Panc1 (cell line): ENCODE results near the gene OR2W3. TPM values are rescaled to one million over a fixed set of nuclear protein-coding genes. Genes with fewer than 3 reads are reported as not detected.
"Not testable (repeated sequence)": the region's sequence is repeated elsewhere in the genome, so short reads cannot be mapped to it uniquely, and the experiment has no call there.

Experiments used
- ATAC-seq: fragments of 200-7000 bp; cut with Tn5 transposase; 2 replicates; pipeline ENCODE4 v1.9.1; 2020; ENCODE audit warnings: mild to moderate bottlenecking, moderate library complexity
- BruUV-seq: library from RNA; stranded (reverse); fragments of 400-500 nt; replicated peaks from 2 replicates; lab custom pipeline; 2021; lab: Mats Ljungman, UMichigan
- CTCF ChIA-PET: fragments of 300-600 bp; sonication (Branson Sonifier 250); formaldehyde crosslinking; loops from one replicate; lab custom pipeline; 2022; ENCODE audit warnings: antibody characterized with exemption; lab: Charles Lee
- POLR2A ChIA-PET: fragments of 300-600 bp; sonication (Branson Sonifier 250); formaldehyde crosslinking; loops from one replicate; lab custom pipeline; 2022; ENCODE audit warnings: antibody characterized with exemption; lab: Charles Lee
- DNase-seq: peaks from one replicate; pipeline ENCODE4 v3.0.0-alpha.2; 2010; ENCODE audit warnings: low read depth, low spot score
- H3K27ac ChIP-seq: 2 replicates; pipeline ENCODE4 v1.5.1; 2011; ENCODE audit warnings: mild to moderate bottlenecking, low read length, inconsistent platforms
- H3K27me3 ChIP-seq: fragments of 200-500 bp; sonication (Bioruptor generic); 2 replicates; pipeline ENCODE4 v1.6.0; 2014; ENCODE audit warnings: low read length, inconsistent platforms; ENCODE audit not compliant: control insufficient read depth, insufficient read depth
- H3K36me3 ChIP-seq: fragments of 200-500 bp; sonication (Bioruptor generic); 2 replicates; pipeline ENCODE4 v1.5.1; 2014; ENCODE audit warnings: inconsistent platforms, mild to moderate bottlenecking, low read length, moderate library complexity; ENCODE audit not compliant: control insufficient read depth, insufficient read depth
- H3K4me1 ChIP-seq: 2 replicates; pipeline ENCODE4 v1.5.1; 2011; ENCODE audit warnings: inconsistent platforms, mild to moderate bottlenecking, low read length, moderate library complexity; ENCODE audit not compliant: control insufficient read depth, insufficient read depth
- H3K4me3 ChIP-seq, 2 experiments: 2 replicates each; pipeline ENCODE4 v1.5.1; 2011 to 2012; ENCODE audit warnings: low read depth in 2 of 2, low read length in 2 of 2, mild to moderate bottlenecking in 2 of 2, inconsistent platforms in 1 of 2, moderate library complexity in 1 of 2
- H3K9me3 ChIP-seq: fragments of 200-500 bp; sonication (Bioruptor generic); 2 replicates; pipeline ENCODE4 v1.5.1; 2014; ENCODE audit warnings: low read depth, mild to moderate bottlenecking, inconsistent platforms, low read length, moderate library complexity; ENCODE audit not compliant: control insufficient read depth, insufficient read depth
- CTCF ChIP-seq: fragments of 450-650 bp; IDR thresholded peaks from 2 replicates; pipeline ENCODE4 v1.5.1; 2017; ENCODE audit warnings: mild to moderate bottlenecking
- POLR2AphosphoS5 ChIP-seq: IDR thresholded peaks from 2 replicates; pipeline ENCODE4 v1.6.1; 2012; ENCODE audit warnings: mild to moderate bottlenecking, low read depth, low read length, moderate library complexity
- SIN3A ChIP-seq: IDR thresholded peaks from 2 replicates; pipeline ENCODE4 v1.6.1; 2012; ENCODE audit warnings: low read depth, mild to moderate bottlenecking, low read length, moderate library complexity, borderline replicate concordance; ENCODE audit not compliant: insufficient read depth
- TCF7L2 ChIP-seq: IDR thresholded peaks from 2 replicates; pipeline ENCODE4 v1.6.1; 2011; ENCODE audit warnings: mild to moderate bottlenecking, low read depth, low read length, inconsistent platforms
- in situ Hi-C: cut with HindIII; loops from 2 replicates; pipeline ENCODE4 v1.10.0; 2016; ENCODE audit warnings: low sequenced_read_pairs, low pct_unique_long_range_greater_than_20kb
- intact Hi-C: fragments of 100-400 bp; cut with micrococcal nuclease; formaldehyde crosslinking; loops from one replicate; pipeline ENCODE4 v1.10.0; 2022; ENCODE audit not compliant: unreplicated experiment
- total RNA-seq: library from RNA; stranded (reverse); gene quantifications from one replicate; pipeline ENCODE4 v1.2.1, GENCODE V29; 2021; ENCODE audit not compliant: unreplicated experiment
- TF ChIP-seq, protein P1 (sequence below), 2 experiments: IDR thresholded peaks; 2 replicates each; pipeline ENCODE4 v1.6.1; 2011 to 2012; ENCODE audit warnings: low read depth in 2 of 2, control low read depth in 1 of 2, low read length in 1 of 2, mild to moderate bottlenecking in 1 of 2, moderate library complexity in 1 of 2; ENCODE audit not compliant: insufficient read depth in 1 of 2

OR2W3 gene
- total RNA-seq, 1 experiment from 2014 or later: not detected

DNA sequence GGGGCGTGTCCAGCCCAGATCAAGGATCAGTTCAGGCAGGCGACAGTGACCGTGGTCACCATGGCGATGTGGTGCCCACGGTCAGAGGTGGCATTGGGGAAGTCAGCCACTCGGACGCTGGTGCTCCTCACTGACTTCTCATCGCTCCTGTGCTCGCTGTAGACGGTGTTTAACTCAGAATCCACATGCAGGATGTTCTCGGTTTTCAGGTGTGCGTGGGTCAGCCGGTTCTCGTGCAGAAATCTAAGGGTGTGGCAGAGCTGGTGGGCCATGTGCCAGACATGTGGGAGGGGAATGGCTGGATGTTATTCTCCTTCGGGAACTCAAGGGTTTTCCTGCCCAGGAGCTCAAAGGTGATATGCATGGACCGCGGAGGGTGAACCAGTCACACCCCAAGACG is 41.0 kb downstream of the OR2W3 start:
- ATAC-seq (no peak), DNase-seq (no peak)
- H3K4me3 ChIP-seq: no peak overlapping the region
- BruUV-seq: no TSS peak
- H3K27me3 ChIP-seq: no peaks in the 10 kb centered on the region
- POLR2A ChIA-PET: no interaction called here
- H3K9me3 ChIP-seq: 0 out of 2 replicates have a peak, but pooled peaks cover 3% of the 10 kb centered on the region
- H3K27ac ChIP-seq: no peak overlapping the region
- in situ Hi-C loops: no loop called here
- no peaks in the 10 kb centered on the region for H3K4me1 ChIP-seq
- H3K36me3 ChIP-seq: no peaks in the 10 kb centered on the region
- no peak for TF ChIP-seq POLR2AphosphoS5
- TF ChIP-seq, protein P1, sequence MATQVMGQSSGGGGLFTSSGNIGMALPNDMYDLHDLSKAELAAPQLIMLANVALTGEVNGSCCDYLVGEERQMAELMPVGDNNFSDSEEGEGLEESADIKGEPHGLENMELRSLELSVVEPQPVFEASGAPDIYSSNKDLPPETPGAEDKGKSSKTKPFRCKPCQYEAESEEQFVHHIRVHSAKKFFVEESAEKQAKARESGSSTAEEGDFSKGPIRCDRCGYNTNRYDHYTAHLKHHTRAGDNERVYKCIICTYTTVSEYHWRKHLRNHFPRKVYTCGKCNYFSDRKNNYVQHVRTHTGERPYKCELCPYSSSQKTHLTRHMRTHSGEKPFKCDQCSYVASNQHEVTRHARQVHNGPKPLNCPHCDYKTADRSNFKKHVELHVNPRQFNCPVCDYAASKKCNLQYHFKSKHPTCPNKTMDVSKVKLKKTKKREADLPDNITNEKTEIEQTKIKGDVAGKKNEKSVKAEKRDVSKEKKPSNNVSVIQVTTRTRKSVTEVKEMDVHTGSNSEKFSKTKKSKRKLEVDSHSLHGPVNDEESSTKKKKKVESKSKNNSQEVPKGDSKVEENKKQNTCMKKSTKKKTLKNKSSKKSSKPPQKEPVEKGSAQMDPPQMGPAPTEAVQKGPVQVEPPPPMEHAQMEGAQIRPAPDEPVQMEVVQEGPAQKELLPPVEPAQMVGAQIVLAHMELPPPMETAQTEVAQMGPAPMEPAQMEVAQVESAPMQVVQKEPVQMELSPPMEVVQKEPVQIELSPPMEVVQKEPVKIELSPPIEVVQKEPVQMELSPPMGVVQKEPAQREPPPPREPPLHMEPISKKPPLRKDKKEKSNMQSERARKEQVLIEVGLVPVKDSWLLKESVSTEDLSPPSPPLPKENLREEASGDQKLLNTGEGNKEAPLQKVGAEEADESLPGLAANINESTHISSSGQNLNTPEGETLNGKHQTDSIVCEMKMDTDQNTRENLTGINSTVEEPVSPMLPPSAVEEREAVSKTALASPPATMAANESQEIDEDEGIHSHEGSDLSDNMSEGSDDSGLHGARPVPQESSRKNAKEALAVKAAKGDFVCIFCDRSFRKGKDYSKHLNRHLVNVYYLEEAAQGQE (IDR thresholded peaks at IDR 0.05; ENCODE audit: insufficient read depth in 1 of 2, low read depth in 2 of 2, low read length in 1 of 2): no peak
- no peak for TF ChIP-seq SIN3A
- no peak for TF ChIP-seq CTCF
- no peak for TF ChIP-seq TCF7L2
- CTCF ChIA-PET: no interaction called here
- intact Hi-C loops: no loop called here

DNA sequence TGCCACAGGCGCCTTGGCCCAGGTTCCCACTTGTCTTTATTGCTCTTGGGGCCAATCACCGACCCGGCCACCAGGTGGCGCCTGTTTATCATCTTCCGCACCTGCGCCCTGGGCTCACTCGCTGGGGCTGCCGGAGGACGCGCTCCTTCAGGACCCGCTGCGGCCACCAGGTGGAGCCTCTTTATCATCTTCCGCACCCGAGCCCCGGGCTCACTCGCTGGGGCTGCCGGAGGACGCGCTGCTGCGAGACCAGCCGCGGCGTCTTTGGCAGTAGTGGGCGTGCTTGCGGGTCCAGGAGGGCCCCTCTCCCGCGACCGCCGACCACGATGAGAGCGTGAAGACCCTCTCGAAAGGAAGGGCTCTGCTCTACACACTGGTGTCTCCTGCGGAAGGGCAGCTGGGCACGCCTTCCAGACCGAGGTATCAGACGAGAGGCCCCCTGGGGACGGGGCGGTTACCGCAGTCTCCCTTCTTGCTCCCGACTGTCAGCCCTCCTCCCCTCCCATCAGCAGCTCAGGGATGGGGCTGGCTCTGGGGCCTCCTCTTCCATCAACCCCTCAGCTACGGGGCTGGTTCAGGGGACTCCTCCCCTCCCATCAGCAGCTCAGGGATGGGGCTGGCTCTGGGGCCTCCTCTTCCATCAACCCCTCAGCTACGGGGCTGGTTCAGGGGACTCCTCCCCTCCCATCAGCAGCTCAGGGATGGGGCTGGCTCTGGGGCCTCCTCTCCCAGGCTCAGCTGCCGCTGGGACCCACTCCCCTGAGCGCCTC is 41.8 kb downstream of the OR2W3 start:
- ATAC-seq: 0 out of 2 replicates have a peak, but pooled peaks have one; percentile 30
- H3K36me3 ChIP-seq, BruUV-seq, H3K27me3 ChIP-seq, H3K4me1 ChIP-seq, POLR2A ChIA-PET, intact Hi-C loops, H3K9me3 ChIP-seq, H3K27ac ChIP-seq, CTCF ChIA-PET, in situ Hi-C loops: not testable (repeated sequence)
- DNase-seq: peak; percentile 7
- H3K4me3 ChIP-seq: peak overlapping the region in 1 of 2 experiments; percentile 13; a peak in 1 of 4 replicates
- TF ChIP-seq CTCF: peak; percentile 70
